D721Med (cell line): Measurements from ENCODE around the gene TCTN1.

ENCODE experiments used
- DNase-seq: peaks from one replicate; pipeline ENCODE4 v3.0.0; 2011; ENCODE audit warnings: low spot score; ENCODE audit not compliant: insufficient read length
- FAIRE-seq: peaks from 2 replicates; lab custom pipeline; 2011; peaks lifted over from hg19 to GRCh38; lab: Jason Lieb, UNC
- CTCF ChIP-seq: IDR thresholded peaks from 2 replicates; pipeline ENCODE4 v1.5.1; 2012; ENCODE audit warnings: mild to moderate bottlenecking, control low read depth; ENCODE audit not compliant: insufficient read depth; ENCODE audit errors: missing control alignments

The TCTN1 gene

GRCh38 chr12:110627500-110628195 is 13.7 kb downstream of the TCTN1 start:
- no peak for DNase-seq
- TF ChIP-seq CTCF: no peak
- FAIRE-seq: no peak

GRCh38 chr12:110635055-110635454 is 21.1 kb downstream of the TCTN1 start:
- FAIRE-seq (no peak), DNase-seq (no peak)
- no peak for TF ChIP-seq CTCF

- FAIRE-seq (no peak), DNase-seq (no peak)
- no peak for TF ChIP-seq CTCF
These were observed 22.6 kb downstream of the TCTN1 start for GRCh38 chr12:110636516-110636915.

GRCh38 chr12:110637869-110638441 is 24.0 kb downstream of the TCTN1 start:
- TF ChIP-seq CTCF: no peak
- no peak for FAIRE-seq
- no peak for DNase-seq

- TF ChIP-seq CTCF: no peak
- no peak for DNase-seq
- FAIRE-seq: no peak
These were observed 24.9 kb downstream of the TCTN1 start for GRCh38 chr12:110638796-110639195.

- TF ChIP-seq CTCF: no peak
- DNase-seq (no peak), FAIRE-seq (no peak)
These were observed 25.6 kb downstream of the TCTN1 start for GRCh38 chr12:110639336-110640141.
